IMR-90 (cell line): ENCODE results near the gene TMC7.

ENCODE experiments used
- BHLHE40 ChIP-seq: fragments of 150-350 bp; IDR thresholded peaks from 2 replicates; pipeline ENCODE4 v1.6.1; 2016; ENCODE audit warnings: mild to moderate bottlenecking, low read depth, low read length
- CEBPB ChIP-seq: IDR thresholded peaks from 2 replicates; pipeline ENCODE4 v1.6.1; 2012; ENCODE audit warnings: low read depth, low read length, improper control_type of control experiment
- CHD1 ChIP-seq: IDR thresholded peaks from 2 replicates; pipeline ENCODE4 v1.6.1; 2012; ENCODE audit warnings: low read depth, low read length, improper control_type of control experiment
- FOS ChIP-seq: fragments of 150-350 bp; IDR thresholded peaks from 2 replicates; pipeline ENCODE4 v1.6.1; 2016; ENCODE audit warnings: low read depth, low read length
- MAFK ChIP-seq: IDR thresholded peaks from 2 replicates; pipeline ENCODE4 v1.6.1; 2012; ENCODE audit warnings: low read depth, low read length, improper control_type of control experiment
- NFE2L2 ChIP-seq: fragments of 150-350 bp; IDR thresholded peaks from 2 replicates; pipeline ENCODE4 v1.6.1; 2016; ENCODE audit warnings: low read depth, mild to moderate bottlenecking, low read length
- POLR2A ChIP-seq: IDR thresholded peaks from 2 replicates; pipeline ENCODE4 v1.6.1; 2012; ENCODE audit warnings: mild to moderate bottlenecking, low read depth, low read length
- RAD21 ChIP-seq: IDR thresholded peaks from 2 replicates; pipeline ENCODE4 v1.6.1; 2012; ENCODE audit warnings: low read length, improper control_type of control experiment
- RFX5 ChIP-seq: IDR thresholded peaks from 2 replicates; pipeline ENCODE4 v1.8.0; 2012; ENCODE audit warnings: low read depth, mild to moderate bottlenecking, low read length, moderate library complexity
- SMC3 ChIP-seq: fragments of 150-350 bp; IDR thresholded peaks from 2 replicates; pipeline ENCODE4 v1.6.1; 2016; ENCODE audit warnings: low read depth, mild to moderate bottlenecking, antibody characterized with exemption, low read length, moderate library complexity
- TF ChIP-seq, protein P1 (sequence below): conservative IDR thresholded peaks from 2 replicates; pipeline ENCODE4 v1.5.1; 2012; ENCODE audit warnings: mild to moderate bottlenecking, low read depth, low read length, improper control_type of control experiment
- TF ChIP-seq, protein P2 (sequence below): fragments of 150-350 bp; IDR thresholded peaks from 2 replicates; pipeline ENCODE4 v1.6.1; 2016; ENCODE audit warnings: low read depth, mild to moderate bottlenecking, low read length, moderate library complexity, borderline replicate concordance

DNA sequence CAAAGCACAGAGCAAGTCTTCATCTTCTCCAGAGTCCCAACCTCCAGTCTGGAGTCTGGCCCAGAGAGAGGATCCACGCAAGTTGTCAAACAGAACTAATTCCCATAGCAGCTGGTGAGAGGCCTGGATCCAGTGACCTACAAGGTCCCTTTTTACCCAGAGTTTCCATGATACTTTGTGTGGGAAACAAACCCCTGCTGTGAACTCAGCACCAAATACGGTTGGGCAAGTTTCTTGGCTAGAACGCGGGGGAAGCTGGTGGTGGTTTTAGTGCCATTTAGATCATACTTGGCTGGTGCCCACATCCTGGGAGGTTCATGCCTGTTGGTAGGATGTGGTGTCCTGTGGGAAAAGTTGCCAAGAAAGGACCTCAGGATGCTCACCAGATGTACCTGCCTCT lies 18.1 kb downstream of the TMC7 start:
- TF ChIP-seq, protein P1, sequence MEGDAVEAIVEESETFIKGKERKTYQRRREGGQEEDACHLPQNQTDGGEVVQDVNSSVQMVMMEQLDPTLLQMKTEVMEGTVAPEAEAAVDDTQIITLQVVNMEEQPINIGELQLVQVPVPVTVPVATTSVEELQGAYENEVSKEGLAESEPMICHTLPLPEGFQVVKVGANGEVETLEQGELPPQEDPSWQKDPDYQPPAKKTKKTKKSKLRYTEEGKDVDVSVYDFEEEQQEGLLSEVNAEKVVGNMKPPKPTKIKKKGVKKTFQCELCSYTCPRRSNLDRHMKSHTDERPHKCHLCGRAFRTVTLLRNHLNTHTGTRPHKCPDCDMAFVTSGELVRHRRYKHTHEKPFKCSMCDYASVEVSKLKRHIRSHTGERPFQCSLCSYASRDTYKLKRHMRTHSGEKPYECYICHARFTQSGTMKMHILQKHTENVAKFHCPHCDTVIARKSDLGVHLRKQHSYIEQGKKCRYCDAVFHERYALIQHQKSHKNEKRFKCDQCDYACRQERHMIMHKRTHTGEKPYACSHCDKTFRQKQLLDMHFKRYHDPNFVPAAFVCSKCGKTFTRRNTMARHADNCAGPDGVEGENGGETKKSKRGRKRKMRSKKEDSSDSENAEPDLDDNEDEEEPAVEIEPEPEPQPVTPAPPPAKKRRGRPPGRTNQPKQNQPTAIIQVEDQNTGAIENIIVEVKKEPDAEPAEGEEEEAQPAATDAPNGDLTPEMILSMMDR, result no peak
- TF ChIP-seq RAD21 (no peak), POLR2A (no peak), FOS (no peak), NFE2L2 (no peak), BHLHE40 (no peak), SMC3 (no peak), RFX5 (no peak), CEBPB (no peak), CHD1 (no peak), MAFK (no peak)
- TF ChIP-seq, protein P2, sequence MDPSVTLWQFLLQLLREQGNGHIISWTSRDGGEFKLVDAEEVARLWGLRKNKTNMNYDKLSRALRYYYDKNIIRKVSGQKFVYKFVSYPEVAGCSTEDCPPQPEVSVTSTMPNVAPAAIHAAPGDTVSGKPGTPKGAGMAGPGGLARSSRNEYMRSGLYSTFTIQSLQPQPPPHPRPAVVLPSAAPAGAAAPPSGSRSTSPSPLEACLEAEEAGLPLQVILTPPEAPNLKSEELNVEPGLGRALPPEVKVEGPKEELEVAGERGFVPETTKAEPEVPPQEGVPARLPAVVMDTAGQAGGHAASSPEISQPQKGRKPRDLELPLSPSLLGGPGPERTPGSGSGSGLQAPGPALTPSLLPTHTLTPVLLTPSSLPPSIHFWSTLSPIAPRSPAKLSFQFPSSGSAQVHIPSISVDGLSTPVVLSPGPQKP, result no peak
